ENCODE results near the gene IGSF21. TPM values are rescaled to one million over a fixed set of nuclear protein-coding genes. Genes with fewer than 3 reads are reported as not detected.

The IGSF21 gene
- total RNA-seq, 1 donor from 2014 or later = 1.00 TPM

- intact Hi-C loops (cut with DNase I) = no loop called here
- DNase-seq (ENCODE audit: low spot score) = no peak
Measured at GRCh38 chr1:18139198-18139981, 31.8 kb downstream of the IGSF21 start.

- intact Hi-C loops (cut with DNase I) = no loop called here
- DNase-seq (ENCODE audit: low spot score) = no peak
Measured at GRCh38 chr1:18140411-18140810, 32.8 kb downstream of the IGSF21 start.

DNA sequence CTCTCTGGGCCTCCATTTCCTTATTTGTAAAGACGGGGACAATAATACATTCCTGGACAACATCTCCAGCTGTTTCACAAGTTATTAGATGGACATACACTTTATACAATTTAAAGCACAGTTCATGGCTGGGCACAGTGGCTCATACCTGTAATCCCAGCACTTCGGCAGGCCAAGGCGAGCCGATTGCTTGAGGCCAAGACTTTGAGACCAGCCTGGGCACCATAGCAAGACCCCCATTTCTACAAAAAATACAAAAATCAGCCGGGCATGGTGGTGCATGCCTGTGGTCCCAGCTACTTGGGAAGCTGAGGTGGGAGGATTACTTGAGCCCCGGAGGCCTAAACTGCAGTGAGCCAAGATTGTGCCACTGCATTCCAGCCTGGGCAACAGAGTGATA, 34.1 kb downstream of the IGSF21 start:
- no peak for DNase-seq (ENCODE audit: low spot score)
- intact Hi-C loops (cut with DNase I) = no loop called here

- DNase-seq (ENCODE audit: low spot score) = no peak
- intact Hi-C loops (cut with DNase I) = no loop called here
Measured at GRCh38 chr1:18142471-18142870, 34.9 kb downstream of the IGSF21 start.

DNA sequence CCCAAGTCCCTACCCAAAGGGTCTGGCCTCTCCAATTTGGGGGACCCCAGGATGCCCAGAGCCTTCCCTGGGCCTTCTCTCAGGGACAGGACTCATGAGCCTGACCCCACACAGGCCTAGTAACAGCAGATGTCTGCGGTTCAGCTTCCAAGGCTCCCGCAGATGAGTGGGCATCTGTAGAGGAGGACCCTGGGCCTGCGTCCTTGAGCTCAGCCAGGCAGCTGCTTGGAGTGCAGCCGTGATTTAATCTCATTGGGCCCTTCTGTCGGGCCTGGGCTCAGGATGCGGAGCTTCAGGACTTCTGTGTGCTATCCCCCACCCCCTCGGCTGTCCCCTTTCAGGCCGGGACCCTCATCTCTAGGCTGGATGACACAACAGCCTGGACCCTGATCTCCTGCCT, 35.4 kb downstream of the IGSF21 start:
- DNase-seq (ENCODE audit: low spot score) = no peak
- intact Hi-C loops (cut with DNase I) = no loop called here

- intact Hi-C loops (cut with DNase I) = no loop called here
- no peak for DNase-seq (ENCODE audit: low spot score)
Measured at GRCh38 chr1:18144062-18144461, 36.5 kb downstream of the IGSF21 start.

DNA sequence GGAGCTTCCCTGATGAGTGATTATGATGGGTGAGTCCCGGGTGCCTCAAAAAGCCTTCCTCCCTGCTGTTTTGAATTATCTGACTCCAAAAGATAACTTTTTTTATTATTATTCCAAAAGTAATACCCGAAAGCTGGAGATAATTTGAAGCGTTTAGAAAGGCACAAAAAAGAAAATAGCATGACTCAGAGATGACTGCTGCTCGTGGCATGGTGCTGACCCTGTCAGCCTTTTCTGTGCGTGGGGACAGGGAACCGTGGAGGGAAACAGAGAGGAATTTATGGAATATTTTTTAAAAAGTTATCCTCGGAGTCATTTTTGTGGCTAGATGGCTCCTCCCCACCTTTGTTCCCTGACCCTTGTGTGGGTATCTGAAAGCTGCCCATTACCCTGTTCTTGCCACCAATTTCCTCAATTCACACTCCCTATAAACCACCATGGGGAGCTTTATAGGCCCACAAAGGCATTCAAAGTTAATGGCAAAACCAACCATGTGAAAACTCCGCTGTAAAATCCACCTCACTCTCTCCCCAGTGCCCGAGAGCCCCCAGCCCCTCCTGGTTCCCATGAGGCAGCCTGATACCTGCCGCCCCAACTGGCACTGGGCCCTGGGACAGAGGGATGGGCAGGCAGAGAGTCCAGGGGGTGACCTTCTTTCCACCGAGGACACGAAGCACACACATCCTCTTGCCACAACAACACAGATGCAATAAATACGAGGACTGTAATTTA, 37.5 kb downstream of the IGSF21 start:
- intact Hi-C loops (cut with DNase I) = no loop called here
- DNase-seq (ENCODE audit: low spot score) = no peak

- no peak for DNase-seq (ENCODE audit: low spot score)
- intact Hi-C loops (cut with DNase I) = no loop called here
Measured at GRCh38 chr1:18145851-18146618, 38.4 kb downstream of the IGSF21 start.

DNA sequence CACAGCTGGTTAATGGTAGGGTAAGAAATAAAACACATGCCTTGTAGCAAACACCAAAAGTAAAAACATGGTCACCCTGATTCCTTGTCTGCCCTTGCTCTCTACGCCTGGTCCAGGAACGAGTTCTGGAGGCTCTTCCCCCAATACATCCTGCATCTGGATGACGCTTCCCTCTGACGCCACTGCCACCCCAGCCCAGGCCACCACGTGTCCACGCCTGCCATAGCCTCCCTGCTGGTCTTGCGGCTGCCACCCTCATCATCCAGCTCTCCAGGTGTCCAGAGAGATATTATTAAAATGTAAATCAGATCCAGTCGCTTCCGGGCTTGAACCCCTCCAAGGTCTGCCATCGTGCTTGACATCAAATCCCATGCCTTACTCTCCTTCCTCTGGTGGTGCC, 39.3 kb downstream of the IGSF21 start:
- DNase-seq (ENCODE audit: low spot score) = no peak
- intact Hi-C loops (cut with DNase I) = no loop called here

- intact Hi-C loops (cut with DNase I) = no loop called here
- DNase-seq (ENCODE audit: low spot score) = no peak
Measured at GRCh38 chr1:18147672-18148071, 40.1 kb downstream of the IGSF21 start.

- DNase-seq (ENCODE audit: low spot score) = no peak
- intact Hi-C loops (cut with DNase I) = no loop called here
Measured at GRCh38 chr1:18148461-18148860, 40.9 kb downstream of the IGSF21 start.

DNA sequence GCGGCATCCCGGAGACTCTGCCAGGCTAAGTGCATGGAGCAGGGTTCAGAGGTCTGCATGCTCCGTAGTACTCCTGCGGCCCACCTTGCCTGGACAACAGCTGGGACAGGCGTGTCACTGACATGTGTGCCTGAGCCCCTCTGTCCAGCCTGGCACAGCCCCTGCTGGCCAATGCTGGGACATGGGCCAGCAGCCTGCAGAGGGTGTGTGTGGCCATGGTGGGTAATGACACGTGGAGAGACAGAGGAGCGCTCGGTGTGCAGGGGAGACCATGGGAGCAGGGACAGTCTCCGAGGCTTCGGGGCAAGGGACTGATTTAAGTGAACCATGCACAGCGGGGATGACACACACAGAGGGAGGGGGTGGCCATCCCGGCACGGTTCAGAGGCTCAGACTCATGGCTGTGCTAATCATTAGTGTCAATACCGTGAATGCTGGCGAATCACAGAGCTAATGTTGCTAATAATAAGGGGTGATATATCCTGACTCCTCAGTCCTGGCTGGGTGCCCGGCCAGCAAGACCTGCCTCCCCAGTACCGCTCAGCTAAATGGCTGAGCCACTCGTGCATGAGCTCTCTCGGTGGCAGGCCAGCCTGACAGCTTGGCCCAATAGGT, 41.5 kb downstream of the IGSF21 start:
- no peak for DNase-seq (ENCODE audit: low spot score)
- intact Hi-C loops (cut with DNase I) = no loop called here

DNA sequence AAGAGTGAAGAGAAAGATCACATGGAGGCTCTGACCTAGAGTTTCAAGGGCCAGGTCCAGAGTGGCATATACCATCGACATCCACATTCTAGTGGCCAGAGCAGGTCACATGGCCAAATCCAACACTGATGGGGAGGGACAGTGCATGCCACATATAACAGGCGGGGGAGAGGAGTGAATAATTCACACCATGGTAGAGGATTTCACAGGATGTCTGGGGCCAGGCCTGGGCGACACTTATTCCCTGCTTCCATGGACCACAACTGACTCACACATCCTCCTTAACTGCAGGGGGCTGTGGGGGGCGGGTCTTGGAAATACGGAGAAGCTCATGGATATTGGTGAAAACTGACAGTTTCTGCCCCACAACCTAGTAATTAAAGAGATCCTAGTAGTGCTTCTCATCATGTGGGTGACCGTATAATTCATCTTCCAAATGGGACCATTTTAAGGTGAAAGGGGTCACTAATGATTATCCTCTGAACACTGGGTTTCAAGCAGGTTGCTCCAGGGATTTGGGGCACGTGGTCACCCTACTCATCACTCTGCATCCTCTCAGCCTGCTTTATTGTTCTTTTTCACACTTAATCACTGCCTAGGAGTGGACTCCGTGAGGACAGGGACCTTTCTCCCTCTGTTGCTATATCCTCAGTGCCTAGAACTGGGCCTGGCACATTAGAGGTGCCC, 44.0 kb downstream of the IGSF21 start:
- intact Hi-C loops (cut with DNase I) = no loop called here
- DNase-seq (ENCODE audit: low spot score) = no peak

GRCh38 chr1:18154430-18155194, 47.0 kb downstream of the IGSF21 start:
- intact Hi-C loops (cut with DNase I) = no loop called here
- DNase-seq (ENCODE audit: low spot score) = no peak

- intact Hi-C loops (cut with DNase I) = no loop called here
- DNase-seq (ENCODE audit: low spot score) = no peak
Measured at GRCh38 chr1:18155881-18156385, 48.3 kb downstream of the IGSF21 start.

- DNase-seq (ENCODE audit: low spot score) = no peak
- intact Hi-C loops (cut with DNase I) = no loop called here
Measured at GRCh38 chr1:18157352-18157751, 49.8 kb downstream of the IGSF21 start.

- no peak for DNase-seq (ENCODE audit: low spot score)
- intact Hi-C loops (cut with DNase I) = no loop called here
Measured at GRCh38 chr1:18157968-18158367, 50.4 kb downstream of the IGSF21 start.

DNA sequence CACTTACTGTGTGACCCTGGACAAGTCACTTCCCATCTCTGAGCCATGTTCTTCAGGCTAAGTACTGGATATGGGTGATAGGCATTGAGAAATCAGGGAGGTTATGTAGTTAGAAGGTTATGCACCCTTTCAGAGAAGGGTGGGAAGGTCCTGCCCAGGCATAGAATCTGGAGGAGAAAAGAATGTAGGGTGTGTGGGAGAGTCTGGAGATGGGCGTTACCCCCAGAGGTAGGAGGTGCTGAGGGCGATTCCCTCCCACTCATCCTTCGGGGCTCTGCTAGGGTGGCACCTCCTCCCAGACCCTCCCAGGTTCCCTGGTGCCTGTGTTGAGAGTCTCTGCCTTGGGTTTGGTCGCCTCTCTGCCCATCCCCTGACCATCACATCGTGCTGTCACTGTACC, 51.1 kb downstream of the IGSF21 start:
- no peak for DNase-seq (ENCODE audit: low spot score)
- intact Hi-C loops (cut with DNase I) = no loop called here

All from cardiac septum (tissue), 1 donor.